Pancreas (tissue), 10 donors: Measurements from ENCODE around the gene TMEM132C. TPM values are rescaled to one million over a fixed set of nuclear protein-coding genes. Genes with fewer than 3 reads are reported as not detected.

Experiments
- ATAC-seq, 4 donors: fragments of 200-7000 bp; cut with Tn5 transposase; one replicate each; pipeline versions ENCODE4 v1.8.0 to v1.9.1; 2020; ENCODE audit warnings: mild to moderate bottlenecking in 4 of 4, moderate library complexity in 4 of 4
- DNase-seq, 6 donors: peaks; one replicate each; pipeline ENCODE4 v3.0.0-alpha.2; 2020
- FAIRE-seq: peaks from 2 replicates; lab custom pipeline; 2012; peaks lifted over from hg19 to GRCh38; lab: Jason Lieb, UNC
- H3K27ac ChIP-seq, 4 donors: fragments of 200-600 bp; sonication (generic); 1 replicate in 3 of 4; 2 replicates in 1 of 4; pipeline versions ENCODE4 v1.5.0 to v1.8.0; 2020
- H3K27me3 ChIP-seq, 4 donors: fragments of 200-600 bp; one replicate each; pipeline ENCODE4 v1.8.0; 2021
- H3K36me3 ChIP-seq, 3 donors: fragments of 200-600 bp; sonication (generic) in 1 of 3; one replicate each; pipeline versions ENCODE4 v1.5.0 to v1.8.0; 2020 to 2021
- H3K4me1 ChIP-seq, 3 donors: fragments of 200-600 bp; one replicate each; pipeline ENCODE4 v1.8.0; 2021
- H3K4me3 ChIP-seq, 4 donors: fragments of 200-600 bp; sonication (generic) in 2 of 4; one replicate each; pipeline versions ENCODE4 v1.5.0 to v1.8.0; 2020 to 2021
- H3K9me3 ChIP-seq, 4 donors: fragments of 200-600 bp; one replicate each; pipeline ENCODE4 v1.8.0; 2021
- CTCF ChIP-seq, 4 donors: fragments of 200-600 bp; sonication (generic) in 3 of 4; IDR thresholded peaks; one replicate each; pipeline versions ENCODE4 v1.5.0 to v1.8.0; 2021; ENCODE audit warnings: antibody characterized with exemption in 4 of 4
- WGBS, 2 donors: extraction: QIAGEN DNeasy Blood & Tissue Kit; methylation state at CpG; one replicate each; pipeline ENCODE4 v1.1.7; 2013; 5-methylcytosine and 5-hydroxymethylcytosine counted together
- intact Hi-C, 3 donors: fragments of 100-400 bp; cut with DNase I; formaldehyde crosslinking; loops; one replicate each; pipeline versions ENCODE4 v1.11.1 to v1.14.2; 2022
- polyA plus RNA-seq, 2 donors: library from polyadenylated mRNA; stranded (reverse); fragments of 200-250 nt; gene quantifications; one replicate each; pipeline ENCODE4 v1.2.3, GENCODE V29; 2013
- total RNA-seq, 6 donors: library from RNA; stranded (reverse); fragmentation: NEBNext Ultra II Directional in 4 of 6; extraction: Animal tissue kit (Norgen Biotek cat#: 25700) in 4 of 6; gene quantifications; one replicate each; pipeline versions ENCODE4 v1.2.1 to v1.2.4, GENCODE V29; 2021 to 2023
- donor health status: healthy with polysubstance abuse.
- donor health status: DM: no; HTN: no; CAD: no; lungs with moderate emphysema.
- donor health status: DM: no; HTN: no; CAD: no.
- donor health status: control.
- donor health status: control.
- donor health status: Bipolar disorder and iron deficiency.
- donor health status: DM: yes; HTN: yes; CAD: no.
- donor health status: DM: no; HTN: no; CAD: no.
- donor health status: DM: no; HTN: no; CAD: no.
- donor health status: DM: yes; HTN: yes; CAD: no.

The TMEM132C gene
- total and polyA plus RNA-seq, 8 donors, result 0.63 to 5.8 (median 3.1) TPM

GRCh38 chr12:128667193-128667592 lies 400.2 kb downstream of the TMEM132C start:
- Histone ChIP-seq H3K27me3 (no peaks in the 10 kb centered on the region), H3K27ac (no peak overlapping the region), H3K36me3 (no peaks in the 10 kb centered on the region), H3K9me3 (no peaks in the 10 kb centered on the region), H3K4me3 (no peak overlapping the region), H3K4me1 (no peaks in the 10 kb centered on the region)
- intact Hi-C loops, result no loop called here
- no peak for TF ChIP-seq CTCF (IDR thresholded peaks at IDR 0.05)
- 64 to 73% methylated on average over 7 of the region's 7 CpGs for WGBS, 2 donors
- FAIRE-seq (no peak), DNase-seq (no peak), ATAC-seq (no peak)

GRCh38 chr12:128671528-128672042 lies 404.6 kb downstream of the TMEM132C start:
- no peaks in the 10 kb centered on the region for H3K36me3 ChIP-seq
- TF ChIP-seq CTCF (IDR thresholded peaks at IDR 0.05), result no peak
- no peak for DNase-seq
- intact Hi-C loops, result no loop called here
- H3K9me3 ChIP-seq, result no peaks in the 10 kb centered on the region
- no peak overlapping the region for H3K4me3 ChIP-seq
- H3K27ac ChIP-seq, result no peak overlapping the region
- H3K27me3 ChIP-seq, result no peaks in the 10 kb centered on the region
- no peak for FAIRE-seq
- H3K4me1 ChIP-seq, result no peaks in the 10 kb centered on the region
- no peak for ATAC-seq
- WGBS, 2 donors, result 72 to 81% methylated on average over 5 of the region's 5 CpGs

- intact Hi-C loops, result no loop called here
- Histone ChIP-seq H3K4me3 (no peak overlapping the region), H3K27ac (no peak overlapping the region), H3K27me3 (no peaks in the 10 kb centered on the region), H3K9me3 (no peaks in the 10 kb centered on the region), H3K36me3 (no peaks in the 10 kb centered on the region), H3K4me1 (no peaks in the 10 kb centered on the region)
- no peak for ATAC-seq
- TF ChIP-seq CTCF (IDR thresholded peaks at IDR 0.05), result no peak
- no peak for DNase-seq
- no peak for FAIRE-seq
These were observed 405.5 kb downstream of the TMEM132C start for GRCh38 chr12:128672428-128672827.

- WGBS, 2 donors, result 39% methylated on average over 4 of the region's 4 CpGs
- Histone ChIP-seq H3K27ac (no peak overlapping the region), H3K27me3 (no peaks in the 10 kb centered on the region), H3K9me3 (no peaks in the 10 kb centered on the region), H3K36me3 (no peaks in the 10 kb centered on the region), H3K4me3 (no peak overlapping the region), H3K4me1 (no peaks in the 10 kb centered on the region)
- no peak for ATAC-seq
- DNase-seq, result no peak
- no peak for TF ChIP-seq CTCF (IDR thresholded peaks at IDR 0.05)
- no peak for FAIRE-seq
- intact Hi-C loops, result no loop called here
These were observed 405.9 kb downstream of the TMEM132C start for GRCh38 chr12:128672893-128673292.

GRCh38 chr12:128675576-128675975 lies 408.6 kb downstream of the TMEM132C start:
- ATAC-seq, result no peak

More at GRCh38 chr12:128675576-128675975, 408.6 kb downstream of the TMEM132C start:
- no peaks in the 10 kb centered on the region for H3K4me1 ChIP-seq
- intact Hi-C loops, result no loop called here
- FAIRE-seq (no peak), DNase-seq (no peak)
- H3K4me3 ChIP-seq, result no peak overlapping the region
- H3K27me3 ChIP-seq, result no peaks in the 10 kb centered on the region
- TF ChIP-seq CTCF (IDR thresholded peaks at IDR 0.05), result no peak
- no peaks in the 10 kb centered on the region for H3K36me3 ChIP-seq
- no peaks in the 10 kb centered on the region for H3K9me3 ChIP-seq
- H3K27ac ChIP-seq, result no peak overlapping the region
